ENCODE results near the gene ENO3. TPM values are rescaled to one million over a fixed set of nuclear protein-coding genes. Genes with fewer than 3 reads are reported as not detected.

ENO3 gene
- total RNA-seq = 1.6 and 10.7 TPM in 2 replicates

GRCh38 chr17:4950746-4951204 lies at the start of gene ENO3:
ENO3 (plus strand) TSS chr17:4951119; CDS start chr17:4951830, 711 bp downstream.

GRCh38 chr17:4903051-4903818 lies 47.7 kb upstream of the ENO3 start, which contains the start of gene CHRNE:
CHRNE (minus strand) TSS chr17:4903098; CDS start chr17:4903063, 35 bp downstream.

GRCh38 chr17:4931963-4932362 lies 19.0 kb upstream of the ENO3 start, which contains the start of gene GP1BA:
GP1BA (plus strand) TSS chr17:4932277; CDS start chr17:4932605, 328 bp downstream.

GRCh38 chr17:4939796-4940554 lies 10.9 kb upstream of the ENO3 start, which contains the start of the genes RNF167 and SLC25A11:
RNF167 (plus strand) TSS chr17:4940268; CDS start chr17:4940910, 642 bp downstream.
SLC25A11 (minus strand) TSS chr17:4940046; CDS start chr17:4939910, 136 bp downstream.

GRCh38 chr17:4948166-4948930 lies 2.6 kb upstream of the ENO3 start, which contains the start of gene PFN1:
PFN1 (minus strand) TSS chr17:4948530; CDS start chr17:4948394, 136 bp downstream.

GRCh38 chr17:4967539-4968485 lies 16.9 kb downstream of the ENO3 start, which contains the start of gene SPAG7:
SPAG7 (minus strand) TSS chr17:4967817; CDS start chr17:4967804, 13 bp downstream.

GRCh38 chr17:4986951-4987766 lies 36.2 kb downstream of the ENO3 start, which contains the start of gene CAMTA2:
CAMTA2 (minus strand) TSS chr17:4987675; CDS start chr17:4986222, 1,453 bp downstream.

GRCh38 chr17:4997302-4998026 lies 46.5 kb downstream of the ENO3 start, which contains the start of the genes INCA1 and KIF1C:
INCA1 (minus strand) TSS chr17:4997522; CDS start chr17:4994437, 3,085 bp downstream.
KIF1C (plus strand) TSS chr17:4997950; CDS start chr17:5000247, 2,297 bp downstream.

Other genes starting within 250 kb of the ENO3 start
- 17.4 and 45.6 TPM in 2 replicates for gene PELP1, start 247.0 kb upstream of the ENO3 start, total RNA-seq
- gene ARRB2, start 240.5 kb upstream of the ENO3 start, total RNA-seq = 5.5 and 7.2 TPM in 2 replicates
- 15.4 and 27.8 TPM in 2 replicates for gene MED11, start 219.7 kb upstream of the ENO3 start, total RNA-seq
- not detected in 2 replicates for gene ZMYND15, start 211.3 kb upstream of the ENO3 start, total RNA-seq
- 0.68 and 3.3 TPM in 2 replicates for gene CXCL16, start 211.2 kb upstream of the ENO3 start, total RNA-seq
- not detected in 2 replicates for gene TM4SF5, start 179.2 kb upstream of the ENO3 start, total RNA-seq
- gene VMO1, start 164.8 kb upstream of the ENO3 start, total RNA-seq = 0.17 and 0.58 TPM in 2 replicates
- gene GLTPD2, start 162.2 kb upstream of the ENO3 start, total RNA-seq = not detected in 2 replicates
- gene PSMB6, start 155.0 kb upstream of the ENO3 start, total RNA-seq = 114 and 165 TPM in 2 replicates
- 19.1 and 26.8 TPM in 2 replicates for gene PLD2, start 144.0 kb upstream of the ENO3 start, total RNA-seq
- 20.4 and 29.9 TPM in 2 replicates for gene MINK1, start 117.8 kb upstream of the ENO3 start, total RNA-seq
- 3.8 and 5.4 TPM in 2 replicates for gene C17orf107, start 51.6 kb upstream of the ENO3 start, total RNA-seq
- gene CHRNE, start 48.0 kb upstream of the ENO3 start, total RNA-seq = 0.51 TPM in 1 of 2 replicates, not detected in the other
- not detected in 2 replicates for gene GP1BA, start 18.8 kb upstream of the ENO3 start, total RNA-seq
- gene SLC25A11, start 11.1 kb upstream of the ENO3 start, total RNA-seq = 31.3 and 50.4 TPM in 2 replicates
- gene RNF167, start 10.9 kb upstream of the ENO3 start, total RNA-seq = 55.7 and 65.9 TPM in 2 replicates
- gene PFN1, start 2.6 kb upstream of the ENO3 start, total RNA-seq = 692 and 1,126 TPM in 2 replicates
- 55.8 and 67.8 TPM in 2 replicates for gene SPAG7, start 16.7 kb downstream of the ENO3 start, total RNA-seq
- gene CAMTA2, start 36.6 kb downstream of the ENO3 start, total RNA-seq = 19.3 and 28.2 TPM in 2 replicates
- 0.47 and 1.6 TPM in 2 replicates for gene INCA1, start 46.4 kb downstream of the ENO3 start, total RNA-seq
- gene KIF1C, start 46.8 kb downstream of the ENO3 start, total RNA-seq = 36.3 and 55.4 TPM in 2 replicates
- not detected in 2 replicates for gene SLC52A1, start 84.3 kb downstream of the ENO3 start, total RNA-seq
- 1.4 and 1.8 TPM in 2 replicates for gene ZFP3, start 127.3 kb downstream of the ENO3 start, total RNA-seq
- gene ZNF232, start 160.8 kb downstream of the ENO3 start, total RNA-seq = 2.5 and 4.4 TPM in 2 replicates
- gene USP6, start 164.9 kb downstream of the ENO3 start, total RNA-seq = not detected in 2 replicates
- gene ZNF594, start 240.7 kb downstream of the ENO3 start, total RNA-seq = 3.5 and 3.9 TPM in 2 replicates